Measurements from ENCODE around the gene TAF7L.
"Not testable (repeated sequence)": the region's sequence is repeated elsewhere in the genome, so short reads cannot be mapped to it uniquely, and the experiment has no call there.

The TAF7L gene, protein sequence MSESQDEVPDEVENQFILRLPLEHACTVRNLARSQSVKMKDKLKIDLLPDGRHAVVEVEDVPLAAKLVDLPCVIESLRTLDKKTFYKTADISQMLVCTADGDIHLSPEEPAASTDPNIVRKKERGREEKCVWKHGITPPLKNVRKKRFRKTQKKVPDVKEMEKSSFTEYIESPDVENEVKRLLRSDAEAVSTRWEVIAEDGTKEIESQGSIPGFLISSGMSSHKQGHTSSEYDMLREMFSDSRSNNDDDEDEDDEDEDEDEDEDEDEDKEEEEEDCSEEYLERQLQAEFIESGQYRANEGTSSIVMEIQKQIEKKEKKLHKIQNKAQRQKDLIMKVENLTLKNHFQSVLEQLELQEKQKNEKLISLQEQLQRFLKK

GRCh38 chrX:101290957-101291603 is at the start of gene TAF7L:
TSS of gene TAF7L (minus strand) at chrX:101291334. CDS start at chrX:101287543, 3,791 bp downstream.
- peak; percentile 22 for DNase-seq (ENCODE audit: low spot score)

DNA sequence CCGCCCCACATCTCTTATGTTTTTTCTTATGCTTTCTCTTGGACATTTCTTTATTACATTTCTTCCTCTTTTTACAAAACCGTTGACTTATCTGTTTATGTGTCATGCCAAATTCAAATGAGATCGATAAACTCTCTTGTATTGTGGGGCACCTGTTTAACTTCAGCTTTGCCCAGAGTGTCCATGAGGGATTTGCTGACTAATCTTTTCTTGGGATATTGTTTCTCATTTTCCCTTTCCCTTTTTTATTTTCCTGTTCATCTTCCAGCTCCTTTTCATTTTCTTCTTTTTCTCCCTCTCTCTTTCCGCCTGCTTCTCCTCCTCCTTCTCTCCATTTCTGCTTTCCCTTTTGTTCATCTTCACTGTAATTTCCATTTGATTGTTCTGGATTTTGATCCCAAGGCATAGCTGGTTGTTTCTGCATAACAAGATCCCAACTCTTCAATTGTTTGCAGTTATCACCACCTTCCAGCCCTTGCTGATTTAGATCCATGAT is 46.7 kb upstream of the TAF7L start:
- DNase-seq (ENCODE audit: low spot score) = no peak

- not testable (repeated sequence) for DNase-seq (ENCODE audit: low spot score)
Measured at GRCh38 chrX:101334310-101334709, 43.2 kb upstream of the TAF7L start.

DNA sequence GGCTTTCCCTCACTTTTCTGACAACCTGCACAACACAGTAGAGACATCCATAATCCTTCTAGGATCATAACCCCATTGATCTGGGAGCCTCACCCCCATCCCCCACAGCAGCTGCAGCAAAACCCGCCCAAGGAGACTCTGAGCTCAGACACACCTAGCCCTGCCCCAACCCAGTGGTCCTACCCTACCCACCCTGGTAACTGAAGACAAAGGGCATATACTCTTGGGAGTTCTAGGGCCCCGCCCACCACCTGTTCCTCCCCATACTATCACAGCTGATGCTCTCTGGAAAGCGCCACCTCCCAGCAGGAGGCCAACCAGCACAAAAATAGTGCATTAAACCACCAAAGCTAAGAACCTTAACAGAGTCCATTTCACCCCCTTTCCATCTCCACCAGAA is 35.5 kb upstream of the TAF7L start:
- not testable (repeated sequence) for DNase-seq (ENCODE audit: low spot score)

- DNase-seq (ENCODE audit: low spot score) = no peak
Measured at GRCh38 chrX:101303790-101304189, 12.7 kb upstream of the TAF7L start.

DNA sequence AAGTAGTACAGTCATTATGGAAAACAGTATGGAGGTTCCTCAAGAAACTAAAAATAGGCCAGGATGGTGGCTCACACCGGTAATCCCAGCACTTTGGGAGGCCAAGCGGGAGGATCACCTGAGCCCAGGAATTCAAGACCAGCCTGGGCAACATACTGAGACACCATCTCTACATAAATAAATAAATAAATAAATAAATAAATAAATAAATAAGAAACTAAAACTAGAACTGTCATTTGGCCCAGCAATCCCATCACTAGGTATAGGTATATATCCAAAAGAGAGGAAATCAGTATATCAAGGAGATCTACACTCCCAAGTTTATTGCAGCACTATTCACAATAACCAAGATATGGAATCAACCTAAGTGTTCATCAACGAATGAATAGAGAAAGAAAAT is 4.5 kb upstream of the TAF7L start:
- not testable (repeated sequence) for DNase-seq (ENCODE audit: low spot score)

DNA sequence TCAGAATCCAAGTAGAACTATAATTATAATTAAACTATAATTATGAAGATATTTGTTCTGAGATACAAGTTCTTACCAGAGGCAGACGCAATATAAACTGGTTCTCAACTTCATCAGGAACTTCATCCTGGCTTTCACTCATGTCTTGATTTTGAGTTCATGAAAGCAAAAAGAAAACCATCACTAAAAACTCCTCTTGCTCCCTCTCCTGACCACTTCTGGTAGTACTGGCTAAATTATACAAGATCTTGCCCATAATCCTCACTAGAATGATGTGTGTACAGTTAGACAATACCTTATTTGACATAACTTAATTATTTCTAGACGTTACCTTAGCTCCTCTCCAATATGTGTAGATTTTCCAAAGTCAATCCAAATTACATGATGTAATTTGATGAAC is 3.7 kb downstream of the TAF7L start:
- DNase-seq (ENCODE audit: low spot score) = peak; percentile 49

GRCh38 chrX:101276238-101276637 is 14.9 kb downstream of the TAF7L start:
- no peak for DNase-seq (ENCODE audit: low spot score)

- DNase-seq (ENCODE audit: low spot score) = no peak
Measured at GRCh38 chrX:101274198-101274597, 16.9 kb downstream of the TAF7L start.

- DNase-seq (ENCODE audit: low spot score) = peak; percentile 23
Measured at GRCh38 chrX:101265869-101266428, 25.2 kb downstream of the TAF7L start.

DNA sequence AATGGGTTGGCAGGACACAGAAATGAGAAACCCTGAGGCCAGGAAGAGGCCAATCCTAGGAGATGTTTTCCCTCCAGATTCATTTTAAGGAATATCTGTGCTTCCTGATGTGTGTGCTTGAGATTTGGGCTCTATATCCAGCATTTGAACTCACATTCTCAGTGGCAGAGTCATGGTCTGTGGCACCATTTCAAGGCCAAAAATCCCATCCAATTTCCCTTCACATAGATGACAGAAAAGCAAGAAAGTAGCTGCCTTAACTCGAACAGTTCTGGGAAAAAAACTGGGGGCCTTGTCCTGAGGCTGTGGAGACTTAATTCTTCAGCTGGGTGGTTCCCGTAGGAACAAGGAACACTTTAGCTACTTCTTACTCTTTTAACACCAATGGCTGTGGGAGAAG is 27.4 kb downstream of the TAF7L start:
- peak; percentile 16 for DNase-seq (ENCODE audit: low spot score)

DNA sequence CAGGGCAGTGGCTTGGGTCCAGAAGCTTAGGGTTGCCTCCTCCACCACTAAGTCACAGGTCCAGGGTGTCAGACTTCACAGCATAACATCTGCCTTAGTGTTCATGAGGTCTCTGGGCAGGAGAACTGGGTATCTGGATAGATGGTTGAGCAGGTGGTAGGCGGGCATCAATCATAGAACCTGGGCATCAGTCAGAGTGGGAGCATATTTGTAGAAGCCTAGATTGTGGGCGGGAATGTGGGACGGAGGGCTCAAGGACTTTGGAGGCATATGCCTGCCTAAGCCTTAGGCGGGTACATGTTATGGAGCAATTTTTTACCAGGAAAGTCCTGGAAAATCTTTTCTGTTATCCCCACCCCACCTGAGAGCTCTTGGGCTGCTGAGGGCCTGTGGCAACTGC is 28.5 kb downstream of the TAF7L start:
- DNase-seq (ENCODE audit: low spot score) = no peak

DNA sequence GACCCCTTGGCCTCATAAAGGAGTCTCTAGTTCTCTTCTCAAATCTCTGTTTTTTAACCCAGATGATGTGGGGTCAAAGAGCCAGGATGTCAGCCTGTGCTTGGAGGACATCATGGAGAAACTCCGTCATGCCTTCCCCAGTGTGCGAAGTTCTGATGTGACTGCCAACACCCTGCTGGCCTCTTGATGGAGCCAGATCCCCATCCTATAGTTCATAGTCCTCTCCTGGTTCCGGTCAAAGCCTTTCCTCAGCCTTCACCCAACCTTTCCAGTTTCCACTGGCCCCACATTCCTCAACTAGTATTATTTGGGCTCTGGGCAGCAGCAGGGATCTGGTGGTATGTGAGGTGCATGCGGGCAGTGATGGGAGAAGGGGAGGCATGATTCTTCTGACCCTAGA is 30.7 kb downstream of the TAF7L start:
- peak; percentile 12 for DNase-seq (ENCODE audit: low spot score)

- no peak for DNase-seq (ENCODE audit: low spot score)
Measured at GRCh38 chrX:101258259-101258581, 32.9 kb downstream of the TAF7L start.

DNA sequence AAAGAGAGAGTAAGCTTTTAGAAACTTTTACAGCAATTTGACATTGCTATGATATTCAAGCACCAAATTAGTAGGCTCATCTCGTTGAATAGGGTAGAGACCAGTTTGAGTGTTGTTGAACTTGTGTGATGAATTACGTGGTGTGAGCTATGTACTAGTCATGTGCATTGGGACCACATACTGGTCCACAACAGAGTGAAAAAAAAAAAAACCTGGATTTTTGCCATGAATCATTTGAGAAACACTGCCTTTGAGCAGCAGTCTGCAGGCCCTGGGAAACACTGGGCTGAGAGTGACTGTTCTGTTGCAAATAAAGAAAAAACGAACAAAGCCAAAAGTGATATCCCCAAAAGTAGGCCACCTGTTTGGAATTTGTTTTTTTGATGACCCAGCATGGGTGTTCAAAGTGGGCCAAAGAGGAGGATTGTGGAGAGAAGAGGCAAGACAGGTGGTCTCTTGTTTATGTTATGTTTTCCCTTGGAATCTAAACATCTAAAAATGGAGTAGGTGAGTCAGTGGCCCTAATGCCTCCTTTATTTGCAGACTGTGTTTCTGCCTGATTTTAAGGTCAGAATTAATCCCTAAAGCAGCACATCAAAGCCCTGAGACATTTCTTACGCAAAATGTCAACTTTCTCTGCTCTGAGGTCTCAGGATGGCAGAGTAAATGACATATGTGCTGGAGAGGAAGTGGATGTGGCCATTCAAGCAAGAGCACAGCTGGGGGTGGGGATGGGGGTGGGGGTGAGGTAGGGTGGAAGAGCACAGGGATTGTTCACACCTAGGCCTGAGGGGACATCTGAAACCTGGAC is 33.5 kb downstream of the TAF7L start:
- DNase-seq (ENCODE audit: low spot score) = no peak

DNA sequence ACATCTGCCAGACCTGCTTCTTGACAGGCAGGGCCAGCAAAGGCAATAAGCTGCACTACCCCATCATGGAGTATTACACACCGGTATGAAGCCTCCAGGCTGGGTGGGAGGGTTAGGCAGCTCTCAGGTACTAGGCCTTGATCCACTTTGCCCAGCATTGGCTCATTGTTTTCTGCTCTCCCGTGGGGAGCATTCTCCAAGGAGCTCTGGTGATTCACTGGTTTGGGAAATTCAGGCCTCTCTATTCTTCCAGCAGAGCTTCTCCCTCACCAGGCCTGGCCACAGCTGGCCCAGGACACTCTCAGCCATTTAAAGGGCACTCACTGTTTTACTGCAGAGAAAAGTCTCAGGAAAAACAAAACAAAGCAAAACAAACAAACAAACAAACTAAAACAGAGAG is 38.5 kb downstream of the TAF7L start:
- DNase-seq (ENCODE audit: low spot score) = peak; percentile 45

- no peak for DNase-seq (ENCODE audit: low spot score)
Measured at GRCh38 chrX:101241531-101241930, 49.6 kb downstream of the TAF7L start.

GRCh38 chrX:101237041-101237440 is 54.1 kb downstream of the TAF7L start:
- DNase-seq (ENCODE audit: low spot score) = no peak

DNA sequence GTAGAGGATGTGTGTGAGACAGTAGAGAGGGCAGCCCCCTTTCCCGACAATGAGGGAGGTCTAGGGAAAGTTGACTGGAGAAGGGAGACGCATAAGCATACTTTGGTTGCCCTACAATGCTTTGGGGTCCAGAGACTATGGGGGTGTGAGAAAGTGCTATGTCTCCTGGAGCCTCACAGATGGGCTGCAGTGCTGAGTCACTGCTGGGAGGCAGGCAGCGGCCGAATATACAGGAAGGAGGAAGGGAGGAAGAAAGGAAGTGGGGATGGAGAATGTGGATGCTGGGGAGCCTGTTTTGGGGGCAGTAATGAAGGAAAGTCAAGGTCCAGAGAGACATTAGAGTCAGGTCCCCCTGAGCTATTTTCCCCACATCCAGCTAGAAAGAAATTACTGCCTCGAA is 58.8 kb downstream of the TAF7L start:
- no peak for DNase-seq (ENCODE audit: low spot score)

DNA sequence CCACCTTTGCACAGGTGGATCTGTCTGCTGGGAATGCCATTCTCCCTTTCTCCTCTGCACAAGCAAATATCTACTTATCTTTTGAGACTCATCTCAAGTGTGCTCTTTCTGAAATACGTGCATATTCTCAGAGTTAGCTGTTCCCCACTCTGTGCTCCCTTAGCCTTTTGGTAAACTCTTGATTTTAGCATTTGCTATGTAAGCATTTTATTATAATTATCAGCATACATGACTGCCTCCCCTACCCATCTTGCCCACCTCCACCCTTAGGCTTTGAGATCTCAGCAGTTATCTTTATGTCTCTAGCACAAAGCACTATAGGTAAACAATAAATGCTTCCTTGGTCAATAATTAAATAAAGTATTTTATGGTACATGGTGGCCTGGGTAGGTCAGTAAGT is 60.1 kb downstream of the TAF7L start:
- DNase-seq (ENCODE audit: low spot score) = no peak

DNA sequence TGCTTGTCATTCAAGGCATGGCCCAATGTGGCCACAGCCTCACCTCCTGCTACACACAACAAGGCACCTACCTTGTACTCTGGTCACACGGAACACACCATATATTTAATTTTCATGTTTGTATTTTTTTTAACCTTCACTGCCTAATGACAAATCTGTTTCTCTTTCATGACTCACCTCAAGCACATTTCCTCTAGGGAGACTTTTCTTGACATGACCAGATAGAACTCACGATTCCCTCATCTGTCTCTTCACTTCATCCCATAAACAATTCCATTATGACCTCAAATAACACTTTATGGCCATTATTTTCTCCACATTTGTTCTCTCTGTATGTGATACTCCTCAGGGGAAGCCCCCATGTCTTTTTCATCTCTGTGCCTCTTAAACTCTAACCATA is 60.5 kb downstream of the TAF7L start:
- peak; percentile 28 for DNase-seq (ENCODE audit: low spot score)

DNA sequence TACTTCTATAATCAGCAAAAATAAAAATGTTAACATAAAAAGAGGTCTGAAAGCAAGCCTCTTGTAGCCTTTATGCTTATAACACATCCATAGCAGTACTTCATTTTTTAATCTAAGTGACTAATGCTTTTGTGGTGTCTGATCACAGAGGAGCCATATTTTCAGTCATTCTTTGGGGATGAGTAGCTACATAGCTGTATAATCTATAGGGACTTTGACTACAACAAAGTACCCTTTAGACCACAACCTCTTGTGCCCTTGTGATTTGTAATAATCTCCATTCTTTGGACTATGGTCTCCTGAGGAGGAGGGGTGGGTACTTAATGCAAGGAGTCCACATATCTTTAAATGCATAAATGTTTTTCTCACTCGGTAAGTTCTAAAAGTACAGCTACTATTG is 62.0 kb downstream of the TAF7L start:
- peak; percentile 42 for DNase-seq (ENCODE audit: low spot score)

All from GM03348 (cell line).